ENCODE measurements around the gene CHST5. TPM values are rescaled to one million over a fixed set of nuclear protein-coding genes. Genes with fewer than 3 reads are reported as not detected.

Gene CHST5
- polyA plus RNA-seq, 1 donor from 2014 or later: 2.7 TPM

- no peak for TF ChIP-seq EP300 (conservative IDR thresholded peaks at IDR 0.05; ENCODE audit: poor library complexity, severe bottlenecking)
- no peak for TF ChIP-seq REST (IDR thresholded peaks at IDR 0.05; ENCODE audit: borderline replicate concordance)
- TF ChIP-seq POLR2AphosphoS5 (IDR thresholded peaks at IDR 0.05): no peak
- TF ChIP-seq TAF1 (IDR thresholded peaks at IDR 0.05; ENCODE audit: low read depth): no peak
- TF ChIP-seq SMC3 (conservative IDR thresholded peaks at IDR 0.05; ENCODE audit: poor library complexity): no peak
- TF ChIP-seq MXI1 (conservative IDR thresholded peaks at IDR 0.05; ENCODE audit: poor library complexity, severe bottlenecking): no peak
- no peak for TF ChIP-seq EZH2 (IDR thresholded peaks at IDR 0.05; ENCODE audit: borderline replicate concordance, insufficient read depth, low read length, poor library complexity, severe bottlenecking)
- TF ChIP-seq CTCF (IDR thresholded peaks at IDR 0.05; ENCODE audit: poor library complexity, severe bottlenecking): no peak
- no peak for TF ChIP-seq RAD21 (conservative IDR thresholded peaks at IDR 0.05)
- Histone ChIP-seq H3F3A (ENCODE audit: insufficient read depth, low read length, poor library complexity, severe bottlenecking) (no peaks in the 10 kb centered on the region), H3K36me3 (ENCODE audit: insufficient read depth, low read length) (no peaks in the 10 kb centered on the region), H3K9me3 (ENCODE audit: low read length) (no peaks in the 10 kb centered on the region), H3K27ac (ENCODE audit: low read length) (no peak overlapping the region), H2AFZ (ENCODE audit: low read depth, low read length) (no peak overlapping the region), H3K9ac (ENCODE audit: low read length) (no peak overlapping the region), H3K4me2 (ENCODE audit: low read length) (no peak overlapping the region), H3K9me2 (ENCODE audit: insufficient read depth, low read length) (no peaks in the 10 kb centered on the region), H3K79me2 (replicated peaks; ENCODE audit: insufficient read depth, low read length) (no peaks in the 10 kb centered on the region), H3K4me3 (ENCODE audit: low read length) (no peak overlapping the region), H4K20me1 (ENCODE audit: insufficient read depth) (no peaks in the 10 kb centered on the region), H3K27me3 (ENCODE audit: insufficient read depth, low read depth, low read length) (no peaks in the 10 kb centered on the region)
Observed at GRCh38 chr16:75537776-75538175, 1.9 kb upstream of the CHST5 start.

- Histone ChIP-seq H3K36me3 (ENCODE audit: insufficient read depth, low read length) (no peaks in the 10 kb centered on the region), H3K79me2 (replicated peaks; ENCODE audit: insufficient read depth, low read length) (no peaks in the 10 kb centered on the region), H3K4me3 (ENCODE audit: low read length) (no peak overlapping the region), H3K9ac (ENCODE audit: low read length) (no peak overlapping the region), H3K9me3 (ENCODE audit: low read length) (no peaks in the 10 kb centered on the region), H3K27me3 (ENCODE audit: insufficient read depth, low read depth, low read length) (no peaks in the 10 kb centered on the region), H3K27ac (ENCODE audit: low read length) (no peak overlapping the region), H4K20me1 (ENCODE audit: insufficient read depth) (no peaks in the 10 kb centered on the region), H3K4me2 (ENCODE audit: low read length) (no peak overlapping the region), H2AFZ (ENCODE audit: low read depth, low read length) (no peak overlapping the region), H3F3A (ENCODE audit: insufficient read depth, low read length, poor library complexity, severe bottlenecking) (no peaks in the 10 kb centered on the region), H3K9me2 (ENCODE audit: insufficient read depth, low read length) (no peaks in the 10 kb centered on the region)
- no peak for TF ChIP-seq RAD21 (conservative IDR thresholded peaks at IDR 0.05)
- TF ChIP-seq REST (IDR thresholded peaks at IDR 0.05; ENCODE audit: borderline replicate concordance): no peak
Observed at GRCh38 chr16:75535211-75535843, 581 bp downstream of the CHST5 start.

Data from neural cell (in vitro differentiated cells).